KMS-11 (cell line): ENCODE measurements around the gene CEP128.
"Not testable (repeated sequence)": the region's sequence is repeated elsewhere in the genome, so short reads cannot be mapped to it uniquely, and the experiment has no call there.

Experiments used
- H2AFZ ChIP-seq: fragments of 200-600 bp; sonication (generic); 2 replicates; pipeline ENCODE4 v1.6.1; 2016; ENCODE audit warnings: antibody characterized with exemption, mixed run types, low read depth
- H3K27ac ChIP-seq: fragments of 200-600 bp; sonication (generic); 2 replicates; pipeline ENCODE4 v1.6.1; 2016; ENCODE audit warnings: mild to moderate bottlenecking, mixed run types
- H3K27me3 ChIP-seq: fragments of 200-600 bp; sonication (generic); 2 replicates; pipeline ENCODE4 v1.6.1; 2017; ENCODE audit warnings: mild to moderate bottlenecking, low read depth, mixed run types, moderate library complexity; ENCODE audit not compliant: insufficient read depth
- H3K36me3 ChIP-seq: fragments of 200-600 bp; sonication (generic); 2 replicates; pipeline ENCODE4 v1.6.1; 2017; ENCODE audit warnings: mild to moderate bottlenecking, mixed run types; ENCODE audit not compliant: insufficient read depth
- H3K4me1 ChIP-seq: fragments of 200-600 bp; sonication (generic); 2 replicates; pipeline ENCODE4 v1.6.1; 2016; ENCODE audit warnings: mild to moderate bottlenecking, low read depth, mixed run types; ENCODE audit not compliant: poor library complexity, severe bottlenecking
- H3K4me2 ChIP-seq: fragments of 200-600 bp; sonication (generic); 2 replicates; pipeline ENCODE4 v1.7.0; 2016; ENCODE audit warnings: mild to moderate bottlenecking, mixed run types
- H3K4me3 ChIP-seq: fragments of 200-600 bp; sonication (generic); IDR thresholded peaks from 2 replicates; pipeline ENCODE4 v1.6.1; 2017; ENCODE audit warnings: low read depth, low read length, mixed read lengths; ENCODE audit not compliant: insufficient read depth
- H3K79me2 ChIP-seq: fragments of 200-600 bp; sonication (generic); 2 replicates; pipeline ENCODE4 v1.6.1; 2016; ENCODE audit warnings: low read depth, mixed run types; ENCODE audit not compliant: insufficient read depth
- H3K9ac ChIP-seq: fragments of 200-600 bp; sonication (generic); 2 replicates; pipeline ENCODE4 v1.6.1; 2016; ENCODE audit warnings: mild to moderate bottlenecking, mixed run types
- H4K20me1 ChIP-seq: fragments of 200-600 bp; sonication (generic); 2 replicates; pipeline ENCODE4 v1.6.1; 2016; ENCODE audit warnings: mild to moderate bottlenecking, mixed run types; ENCODE audit not compliant: insufficient read depth
- TF ChIP-seq, protein P1 (sequence below): fragments of 200-600 bp; sonication (generic); conservative IDR thresholded peaks from 2 replicates; pipeline ENCODE4 v1.6.1; 2017; ENCODE audit warnings: low read depth, mild to moderate bottlenecking, antibody characterized with exemption, low read length, moderate library complexity, mixed read lengths

The CEP128 gene

DNA sequence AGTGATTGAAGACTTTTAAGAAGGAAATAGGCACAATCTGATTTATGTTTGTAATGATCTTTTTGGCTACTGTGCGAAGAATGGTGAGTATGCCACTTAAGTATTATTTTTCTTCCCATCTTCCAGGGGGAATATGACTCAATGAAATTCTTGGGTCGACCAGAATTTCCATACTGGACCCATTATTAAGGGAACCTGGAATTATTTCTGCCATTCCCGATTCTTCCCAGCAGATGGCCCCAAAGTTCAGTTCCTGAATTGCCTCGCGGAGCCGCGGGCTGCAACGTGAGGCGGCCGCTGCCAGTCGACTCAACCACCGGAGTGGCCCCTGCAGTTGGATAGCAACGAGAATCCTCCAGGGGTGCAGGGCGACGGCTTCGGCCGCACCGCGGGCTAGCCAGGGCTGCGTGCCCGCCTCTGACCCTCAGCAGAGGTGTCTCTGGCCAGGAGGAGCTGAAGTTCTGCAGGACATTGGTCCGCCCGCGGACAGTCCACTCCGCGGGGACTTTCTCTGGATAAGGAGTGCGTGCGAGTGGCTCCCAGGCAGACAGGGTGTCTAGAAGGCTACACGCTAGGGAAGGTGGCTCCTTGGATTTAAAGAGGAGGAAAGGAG is 13.3 kb upstream of the CEP128 start:
- H3K4me3 ChIP-seq: no peak overlapping the region
- peaks cover 30% of the 10 kb centered on the region; the same call in 1 of the 2 replicates for H3K79me2 ChIP-seq
- TF ChIP-seq, protein P1, sequence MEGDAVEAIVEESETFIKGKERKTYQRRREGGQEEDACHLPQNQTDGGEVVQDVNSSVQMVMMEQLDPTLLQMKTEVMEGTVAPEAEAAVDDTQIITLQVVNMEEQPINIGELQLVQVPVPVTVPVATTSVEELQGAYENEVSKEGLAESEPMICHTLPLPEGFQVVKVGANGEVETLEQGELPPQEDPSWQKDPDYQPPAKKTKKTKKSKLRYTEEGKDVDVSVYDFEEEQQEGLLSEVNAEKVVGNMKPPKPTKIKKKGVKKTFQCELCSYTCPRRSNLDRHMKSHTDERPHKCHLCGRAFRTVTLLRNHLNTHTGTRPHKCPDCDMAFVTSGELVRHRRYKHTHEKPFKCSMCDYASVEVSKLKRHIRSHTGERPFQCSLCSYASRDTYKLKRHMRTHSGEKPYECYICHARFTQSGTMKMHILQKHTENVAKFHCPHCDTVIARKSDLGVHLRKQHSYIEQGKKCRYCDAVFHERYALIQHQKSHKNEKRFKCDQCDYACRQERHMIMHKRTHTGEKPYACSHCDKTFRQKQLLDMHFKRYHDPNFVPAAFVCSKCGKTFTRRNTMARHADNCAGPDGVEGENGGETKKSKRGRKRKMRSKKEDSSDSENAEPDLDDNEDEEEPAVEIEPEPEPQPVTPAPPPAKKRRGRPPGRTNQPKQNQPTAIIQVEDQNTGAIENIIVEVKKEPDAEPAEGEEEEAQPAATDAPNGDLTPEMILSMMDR: peak; percentile 79
- H3K4me1 ChIP-seq: peaks cover 35% of the 10 kb centered on the region
- H2AFZ ChIP-seq: peak overlapping the region; percentile 49; the same call in 1 of the 2 replicates
- H3K36me3 ChIP-seq: no peaks in the 10 kb centered on the region
- no peaks in the 10 kb centered on the region for H4K20me1 ChIP-seq
- H3K9ac ChIP-seq: peak overlapping the region; percentile 79
- peak overlapping the region; percentile 89 for H3K27ac ChIP-seq
- H3K27me3 ChIP-seq: no peaks in the 10 kb centered on the region
- H3K4me2 ChIP-seq: peak overlapping the region; percentile 33

GRCh38 chr14:80953211-80953610 is 11.7 kb upstream of the CEP128 start:
- Histone ChIP-seq H3K4me1 (peaks cover 22% of the 10 kb centered on the region), H3K79me2 (peaks cover 30% of the 10 kb centered on the region; the same call in 1 of the 2 replicates)
- H3K27ac ChIP-seq, H4K20me1 ChIP-seq, H3K27me3 ChIP-seq, H3K9ac ChIP-seq, H3K36me3 ChIP-seq, H3K4me3 ChIP-seq, H3K4me2 ChIP-seq, H2AFZ ChIP-seq: not testable (repeated sequence)

DNA sequence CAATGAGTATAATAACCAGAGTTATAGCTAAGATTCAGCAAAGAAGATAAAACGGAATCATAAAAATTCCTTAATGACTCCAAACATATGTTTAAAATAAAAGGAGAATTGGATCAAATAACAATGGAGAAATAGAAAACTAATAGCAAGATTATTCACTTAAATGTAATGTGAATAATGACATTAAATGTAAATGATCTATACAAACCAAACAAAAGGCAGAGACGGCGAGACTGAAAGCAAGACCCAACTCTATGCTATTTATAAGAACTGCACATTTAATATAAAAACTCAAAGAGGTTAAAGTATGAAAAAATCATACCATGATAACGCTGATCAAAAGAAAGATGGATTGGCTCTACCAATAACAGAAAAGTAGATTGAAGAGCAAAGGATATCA is 10.0 kb upstream of the CEP128 start:
- no peaks in the 10 kb centered on the region for H4K20me1 ChIP-seq
- no peak overlapping the region for H2AFZ ChIP-seq
- TF ChIP-seq, protein P1: no peak
- no peaks in the 10 kb centered on the region for H3K27me3 ChIP-seq
- H3K9ac ChIP-seq: no peak overlapping the region
- H3K36me3 ChIP-seq: no peaks in the 10 kb centered on the region
- H3K79me2 ChIP-seq: peaks cover 14% of the 10 kb centered on the region; the same call in 1 of the 2 replicates
- H3K4me1 ChIP-seq: peaks cover 6% of the 10 kb centered on the region
- H3K27ac ChIP-seq: no peak overlapping the region
- no peak overlapping the region for H3K4me2 ChIP-seq
- H3K4me3 ChIP-seq: no peak overlapping the region

DNA sequence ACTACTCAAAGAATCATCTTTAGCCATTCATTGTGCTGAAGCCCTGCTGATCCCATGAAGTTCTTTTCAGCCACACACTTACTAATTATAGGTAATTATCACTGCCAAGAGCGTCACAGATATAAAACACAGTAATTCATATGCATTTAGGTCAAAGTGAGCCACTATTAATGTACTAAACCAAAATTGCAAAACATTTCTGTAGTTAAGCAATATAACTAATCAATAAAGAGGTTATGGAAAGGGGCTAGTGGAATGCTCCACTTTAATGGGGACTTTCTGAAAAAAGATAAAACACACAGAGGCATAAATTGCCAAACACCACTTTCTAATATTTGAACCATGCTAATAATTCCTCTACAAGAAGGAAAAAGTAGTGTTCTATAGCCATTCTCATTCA is 6.8 kb upstream of the CEP128 start:
- Histone ChIP-seq H3K79me2 (peaks cover 4% of the 10 kb centered on the region; the same call in 1 of the 2 replicates), H2AFZ (no peak overlapping the region), H4K20me1 (no peaks in the 10 kb centered on the region), H3K9ac (no peak overlapping the region), H3K4me3 (no peak overlapping the region), H3K4me2 (no peak overlapping the region), H3K36me3 (no peaks in the 10 kb centered on the region), H3K4me1 (peaks cover 7% of the 10 kb centered on the region), H3K27me3 (no peaks in the 10 kb centered on the region), H3K27ac (no peak overlapping the region)
- TF ChIP-seq, protein P1: no peak

DNA sequence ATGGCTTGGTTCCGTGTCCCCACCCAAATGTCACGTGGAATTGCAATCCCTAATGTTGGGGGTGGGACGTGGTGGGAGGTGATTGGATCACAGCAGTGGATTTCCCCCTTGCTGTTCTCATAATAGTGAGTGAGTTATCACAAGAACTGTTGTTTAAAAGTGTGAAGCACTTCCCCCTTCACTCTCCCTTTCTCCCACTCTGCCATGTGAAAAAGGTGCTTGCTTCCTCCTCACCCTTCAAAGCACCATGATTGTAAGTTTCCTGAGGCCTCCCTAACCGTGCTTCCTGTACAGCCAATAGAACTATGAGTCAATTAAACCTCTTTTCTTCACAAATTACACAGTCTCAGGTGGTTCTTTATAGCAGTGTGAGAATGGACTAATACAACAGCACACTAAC is 5.3 kb upstream of the CEP128 start:
- Histone ChIP-seq H2AFZ (no peak overlapping the region), H3K4me1 (peaks cover 15% of the 10 kb centered on the region), H3K4me2 (no peak overlapping the region)

More for the DNA sequence above, 5.3 kb upstream of the CEP128 start:
- peaks cover 4% of the 10 kb centered on the region; the same call in 1 of the 2 replicates for H3K79me2 ChIP-seq
- H3K9ac ChIP-seq: no peak overlapping the region
- no peak overlapping the region for H3K27ac ChIP-seq
- TF ChIP-seq, protein P1: no peak
- no peak overlapping the region for H3K4me3 ChIP-seq
- H3K36me3 ChIP-seq: no peaks in the 10 kb centered on the region
- H3K27me3 ChIP-seq: no peaks in the 10 kb centered on the region
- no peaks in the 10 kb centered on the region for H4K20me1 ChIP-seq
